K562 (cell line): ENCODE measurements around the gene LRRC4C. TPM values are rescaled to one million over a fixed set of nuclear protein-coding genes. Genes with fewer than 3 reads are reported as not detected.

Experiments
- ATAC-seq: fragments of 200-7000 bp; cut with Tn5 transposase; 3 replicates; pipeline ENCODE4 v1.9.1; 2020; ENCODE audit warnings: moderate library complexity
- BruUV-seq: library from RNA; stranded (reverse); fragments of 400-500 nt; replicated peaks from 2 replicates; lab custom pipeline; 2021; lab: Mats Ljungman, UMichigan
- CTCF ChIA-PET: fragments of 300-600 bp; formaldehyde crosslinking; extraction: SDS; loops from one replicate; lab custom pipeline; 2021; ENCODE audit warnings: low intra/inter-chr PET ratio; lab: Yijun Ruan, JAX
- POLR2A ChIA-PET: fragments of 300-600, 350-650 bp; sonication (Branson Sonifier 250); formaldehyde crosslinking; extraction: SDS; loops from one replicate; lab custom pipeline; 2021; ENCODE audit warnings: antibody characterized with exemption, inconsistent platforms; lab: Yijun Ruan, JAX
- DNase-seq, 4 experiments: peaks; one replicate each; pipeline versions ENCODE4 v3.0.0 to v3.0.0-alpha.2; 2011 to 2018; ENCODE audit warnings: low spot score in 3 of 4, mixed read lengths in 3 of 4; ENCODE audit errors: extremely low read depth in 1 of 4
- FAIRE-seq: peaks from 2 replicates; lab custom pipeline; 2011; peaks lifted over from hg19 to GRCh38; lab: Jason Lieb, UNC
- H2AFZ ChIP-seq: 2 replicates; pipeline ENCODE4 v1.6.0; 2011; ENCODE audit warnings: low read depth, low read length, control low read depth, inconsistent platforms
- H3K27ac ChIP-seq: fragments of 200-600 bp; 3 replicates; pipeline ENCODE4 v1.8.0; 2011; ENCODE audit warnings: low read depth, mild to moderate bottlenecking, control low read depth, inconsistent platforms, low read length, moderate library complexity, mixed read lengths; ENCODE audit errors: extremely low read depth
- H3K27me3 ChIP-seq, 2 experiments: fragments of 300-600 bp in 1 of 2; 2 replicates in 1 of 2; 3 replicates in 1 of 2; pipeline versions ENCODE4 v1.6.0 to v1.8.0; 2011; ENCODE audit warnings: inconsistent platforms in 2 of 2, low read length in 2 of 2, mild to moderate bottlenecking in 1 of 2, mixed read lengths in 1 of 2, moderate library complexity in 1 of 2; ENCODE audit not compliant: control insufficient read depth in 2 of 2, insufficient read depth in 2 of 2
- H3K36me3 ChIP-seq: fragments of 300-600 bp; 3 replicates; pipeline ENCODE4 v1.8.0; 2011; ENCODE audit warnings: mild to moderate bottlenecking, low read length, inconsistent platforms; ENCODE audit not compliant: control insufficient read depth, insufficient read depth
- H3K4me1 ChIP-seq, 2 experiments: fragments of 200-600 bp in 1 of 2; replicated peaks in 1 of 2; 2 replicates in 1 of 2; 3 replicates in 1 of 2; pipeline versions ENCODE4 v1.5.1 to v1.8.0; 2011; ENCODE audit warnings: inconsistent platforms in 2 of 2, low read length in 2 of 2, mild to moderate bottlenecking in 1 of 2, mixed read lengths in 1 of 2, moderate library complexity in 1 of 2; ENCODE audit not compliant: control insufficient read depth in 2 of 2, insufficient read depth in 2 of 2
- H3K4me2 ChIP-seq: 2 replicates; pipeline ENCODE4 v1.6.1; 2011; ENCODE audit warnings: low read length, control low read depth, inconsistent platforms, mixed read lengths; ENCODE audit not compliant: insufficient read depth
- H3K4me3 ChIP-seq: fragments of 200-600 bp; sonication (generic), shearing (Covaris generic); 2 replicates; pipeline ENCODE4 v1.5.1; 2016; ENCODE audit warnings: control low read depth, inconsistent platforms
- H3K79me2 ChIP-seq: fragments of 200-600 bp; 3 replicates; pipeline ENCODE4 v1.8.0; 2011; ENCODE audit warnings: low read length, inconsistent platforms; ENCODE audit not compliant: control insufficient read depth, insufficient read depth
- H3K9ac ChIP-seq, 2 experiments: 2 replicates each; pipeline versions ENCODE4 v1.6.0 to v1.6.1; 2011; ENCODE audit warnings: low read depth in 2 of 2, low read length in 2 of 2, control low read depth in 1 of 2, inconsistent platforms in 1 of 2, mild to moderate bottlenecking in 1 of 2, mixed read lengths in 1 of 2; ENCODE audit not compliant: insufficient read depth in 1 of 2
- H3K9me1 ChIP-seq: one replicate; pipeline ENCODE4 v1.6.0; 2011; ENCODE audit warnings: inconsistent platforms, mild to moderate bottlenecking, low read length, moderate library complexity; ENCODE audit not compliant: control insufficient read depth, insufficient read depth
- H3K9me3 ChIP-seq: replicated peaks from 2 replicates; pipeline ENCODE4 v1.5.1; 2011; ENCODE audit warnings: low read depth, low read length, inconsistent platforms; ENCODE audit not compliant: control insufficient read depth, insufficient read depth
- H4K20me1 ChIP-seq: replicated peaks from 2 replicates; pipeline ENCODE4 v1.6.1; 2011; ENCODE audit warnings: low read length, inconsistent platforms, mixed read lengths; ENCODE audit not compliant: control insufficient read depth, insufficient read depth
- CAMTA2 ChIP-seq: fragments of 250-450 bp; sonication (Bioruptor Pico); conservative IDR thresholded peaks from 2 replicates; pipeline ENCODE4 v1.5.1; 2022
- DEAF1 ChIP-seq: fragments of 450-650 bp; formaldehyde crosslinking; IDR thresholded peaks from 2 replicates; pipeline ENCODE4 v1.4.0; 2020; ENCODE audit warnings: mild to moderate bottlenecking, moderate library complexity
- ELF2 ChIP-seq: fragments of 250-450 bp; sonication (Bioruptor Pico); IDR thresholded peaks from 2 replicates; pipeline ENCODE4 v1.5.0; 2021; ENCODE audit warnings: mild to moderate bottlenecking
- ETV5 ChIP-seq: sonication (generic); formaldehyde crosslinking; IDR thresholded peaks from 2 replicates; pipeline ENCODE4 v1.4.0; 2020; ENCODE audit warnings: low read depth, mild to moderate bottlenecking, missing genetic modification reagents
- GTF2F1 ChIP-seq: IDR thresholded peaks from 2 replicates; pipeline ENCODE4 v1.6.1; 2011; ENCODE audit warnings: low read depth, low read length, improper control_type of control experiment
- HDAC1 ChIP-seq, 2 experiments: fragments of 450-650 bp; IDR thresholded peaks; 2 replicates each; pipeline ENCODE4 v1.6.1; 2016 to 2017; ENCODE audit warnings: inconsistent platforms in 1 of 2, mild to moderate bottlenecking in 1 of 2, moderate library complexity in 1 of 2
- HMGN3 ChIP-seq: IDR thresholded peaks from 2 replicates; pipeline ENCODE4 v1.6.1; 2011; ENCODE audit warnings: borderline replicate concordance, low read depth, mild to moderate bottlenecking, mixed read lengths, low read length; ENCODE audit not compliant: insufficient read length; ENCODE audit errors: extremely low read depth
- HNRNPUL1 ChIP-seq: fragments of 200-400 bp; formaldehyde crosslinking; IDR thresholded peaks from 2 replicates; pipeline ENCODE4 v1.6.1; 2017; ENCODE audit warnings: low read length
- JUNB ChIP-seq: fragments of 450-650 bp; formaldehyde crosslinking; conservative IDR thresholded peaks from 2 replicates; pipeline ENCODE4 v1.4.0; 2020; ENCODE audit warnings: mild to moderate bottlenecking
- KDM5B ChIP-seq: fragments of 200-600 bp; sonication (generic); IDR thresholded peaks from 2 replicates; pipeline ENCODE4 v1.6.1; 2012; ENCODE audit warnings: low read depth, mild to moderate bottlenecking, moderate library complexity, low read length, control low read depth, inconsistent platforms; ENCODE audit not compliant: insufficient replicate concordance
- MTA3 ChIP-seq: fragments of 450-650 bp; formaldehyde crosslinking; IDR thresholded peaks from 2 replicates; pipeline ENCODE4 v1.6.1; 2017; ENCODE audit warnings: mild to moderate bottlenecking, borderline replicate concordance
- POLR2B ChIP-seq: fragments of 450-650 bp; IDR thresholded peaks from 2 replicates; pipeline ENCODE4 v1.6.1; 2018; ENCODE audit warnings: low read depth; ENCODE audit not compliant: partially characterized antibody
- SMAD1 ChIP-seq: fragments of 150-350 bp; IDR thresholded peaks from 2 replicates; pipeline ENCODE4 v1.6.1; 2014; ENCODE audit warnings: low read length, low read depth; ENCODE audit not compliant: partially characterized antibody
- TRIM28 ChIP-seq: fragments of 450-650 bp; IDR thresholded peaks from 2 replicates; pipeline ENCODE4 v1.6.1; 2017
- ZBTB17 ChIP-seq: fragments of 450-650 bp; formaldehyde crosslinking; IDR thresholded peaks from 2 replicates; pipeline ENCODE4 v1.4.0; 2020; ENCODE audit warnings: mild to moderate bottlenecking
- ZNF717 ChIP-seq: fragments of 250-450 bp; sonication (Bioruptor Pico); IDR thresholded peaks from 2 replicates; pipeline ENCODE4 v1.5.0; 2021
- WGBS: fragments of 100-300 bp; shearing (Covaris generic); methylation state at CpG from one replicate; pipeline ENCODE4 v1.1.6; 2016; ENCODE audit warnings: low coverage, mixed read lengths; ENCODE audit not compliant: insufficient coverage; ENCODE audit errors: missing lambda C conversion rate; 5-methylcytosine and 5-hydroxymethylcytosine counted together
- in situ Hi-C: fragments of 300-500 bp; cut with MboI; formaldehyde crosslinking; loops from 4 replicates; pipeline ENCODE4 v1.15.0; 2018; ENCODE audit warnings: inconsistent platforms, mixed read lengths
- intact Hi-C: fragments of 100-400 bp; cut with micrococcal nuclease; formaldehyde crosslinking; loops from 2 replicates; pipeline ENCODE4 v1.14.2; 2022
- polyA plus RNA-seq, 8 experiments: library from polyadenylated mRNA; depleted of rRNA in 4 of 8; stranded (reverse) in 5 of 8; unstranded in 3 of 8; fragments of >200 nt; fragmentation: Nextera tagmentation in 2 of 8; fragmentation: Illumina TruSeq in 1 of 8; extraction: Ambion mirVana in 2 of 8; extraction: Trizol in 1 of 8; gene quantifications; 2 replicates each; pipeline versions ENCODE4 v1.2.1 to v1.2.3, GENCODE V29; 2011 to 2014; ENCODE audit warnings: inconsistent platforms in 1 of 8, missing spikeins in 1 of 8
- total RNA-seq, 7 experiments: library from RNA; depleted of rRNA in 6 of 7; stranded (reverse); fragments of >200 nt in 6 of 7; fragmentation: Illumina TruSeq in 2 of 7; extraction: Trizol in 2 of 7; gene quantifications; 2 replicates each; pipeline versions ENCODE4 v1.2.1 to v1.2.3, GENCODE V29; 2011 to 2021; ENCODE audit warnings: low replicate concordance in 1 of 7
- TF ChIP-seq, protein P1 (sequence below): fragments of 450-650 bp; IDR thresholded peaks from 2 replicates; pipeline ENCODE4 v1.6.1; 2017; ENCODE audit warnings: mild to moderate bottlenecking, moderate library complexity
- TF ChIP-seq, protein P2 (sequence below): IDR thresholded peaks from 2 replicates; pipeline ENCODE4 v1.6.1; 2012; ENCODE audit warnings: low read depth, low read length, improper control_type of control experiment, borderline replicate concordance
- TF ChIP-seq, protein P3 (sequence below): fragments of 250-450 bp; sonication (Bioruptor Pico); IDR thresholded peaks from 2 replicates; pipeline ENCODE4 v1.4.0; 2020; ENCODE audit warnings: borderline replicate concordance

Gene LRRC4C
- total and polyA plus RNA-seq, 9 of the 15 experiments (the other 6 are each of a cell fraction or from before 2014, with no cell fraction given), result not detected

- H2AFZ ChIP-seq, result no peak overlapping the region
- no TSS peak for BruUV-seq
- intact Hi-C loops (no loop called here), in situ Hi-C loops (loop anchor here (25.0 kb wide), 1 partner anchor 1829 kb away; no protein-coding TSS in a partner anchor)
- no peaks in the 10 kb centered on the region for H3K36me3 ChIP-seq
- no peaks in the 10 kb centered on the region for H3K27me3 ChIP-seq
- WGBS, result 4% methylated on average over 7 of the region's 7 CpGs
- FAIRE-seq, result no peak
- no peaks in the 10 kb centered on the region for H4K20me1 ChIP-seq
- H3K9me1 ChIP-seq, result no peaks in the 10 kb centered on the region
- no peaks in the 10 kb centered on the region for H3K9me3 ChIP-seq
- H3K9ac ChIP-seq, result no peak overlapping the region
- H3K27ac ChIP-seq, result no peak overlapping the region
- no peak overlapping the region for H3K4me2 ChIP-seq
- ChIA-PET POLR2A (no interaction called here), CTCF (no interaction called here)
- H3K4me3 ChIP-seq, result no peak overlapping the region
- DNase-seq, result no peak
- H3K4me1 ChIP-seq, result no peaks in the 10 kb centered on the region
- ATAC-seq, result no peak
- H3K79me2 ChIP-seq, result no peaks in the 10 kb centered on the region
- TF ChIP-seq ETV5 (CRISPR knock-in tag) (no peak), CAMTA2 (CRISPR knock-in tag) (no peak), SMAD1 (no peak), POLR2B (no peak), HMGN3 (no peak), HDAC1 (IDR thresholded peaks at IDR 0.05) (no peak), ZBTB17 (CRISPR knock-in tag) (no peak), JUNB (CRISPR knock-in tag) (no peak), TRIM28 (no peak), GTF2F1 (no peak), HNRNPUL1 (no peak), MTA3 (no peak), DEAF1 (CRISPR knock-in tag) (no peak), KDM5B (no peak), ZNF717 (CRISPR knock-in tag) (no peak), ELF2 (no peak)
- TF ChIP-seq, protein P1, sequence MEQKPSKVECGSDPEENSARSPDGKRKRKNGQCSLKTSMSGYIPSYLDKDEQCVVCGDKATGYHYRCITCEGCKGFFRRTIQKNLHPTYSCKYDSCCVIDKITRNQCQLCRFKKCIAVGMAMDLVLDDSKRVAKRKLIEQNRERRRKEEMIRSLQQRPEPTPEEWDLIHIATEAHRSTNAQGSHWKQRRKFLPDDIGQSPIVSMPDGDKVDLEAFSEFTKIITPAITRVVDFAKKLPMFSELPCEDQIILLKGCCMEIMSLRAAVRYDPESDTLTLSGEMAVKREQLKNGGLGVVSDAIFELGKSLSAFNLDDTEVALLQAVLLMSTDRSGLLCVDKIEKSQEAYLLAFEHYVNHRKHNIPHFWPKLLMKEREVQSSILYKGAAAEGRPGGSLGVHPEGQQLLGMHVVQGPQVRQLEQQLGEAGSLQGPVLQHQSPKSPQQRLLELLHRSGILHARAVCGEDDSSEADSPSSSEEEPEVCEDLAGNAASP, result no peak
- TF ChIP-seq, protein P2, sequence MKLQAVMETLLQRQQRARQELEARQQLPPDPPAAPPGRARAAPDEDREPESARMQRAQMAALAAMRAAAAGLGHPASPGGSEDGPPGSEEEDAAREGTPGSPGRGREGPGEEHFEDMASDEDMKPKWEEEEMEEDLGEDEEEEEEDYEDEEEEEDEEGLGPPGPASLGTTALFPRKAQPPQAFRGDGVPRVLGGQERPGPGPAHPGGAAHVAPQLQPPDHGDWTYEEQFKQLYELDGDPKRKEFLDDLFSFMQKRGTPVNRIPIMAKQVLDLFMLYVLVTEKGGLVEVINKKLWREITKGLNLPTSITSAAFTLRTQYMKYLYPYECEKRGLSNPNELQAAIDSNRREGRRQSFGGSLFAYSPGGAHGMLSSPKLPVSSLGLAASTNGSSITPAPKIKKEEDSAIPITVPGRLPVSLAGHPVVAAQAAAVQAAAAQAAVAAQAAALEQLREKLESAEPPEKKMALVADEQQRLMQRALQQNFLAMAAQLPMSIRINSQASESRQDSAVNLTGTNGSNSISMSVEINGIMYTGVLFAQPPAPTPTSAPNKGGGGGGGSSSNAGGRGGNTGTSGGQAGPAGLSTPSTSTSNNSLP, result no peak
- TF ChIP-seq, protein P3, sequence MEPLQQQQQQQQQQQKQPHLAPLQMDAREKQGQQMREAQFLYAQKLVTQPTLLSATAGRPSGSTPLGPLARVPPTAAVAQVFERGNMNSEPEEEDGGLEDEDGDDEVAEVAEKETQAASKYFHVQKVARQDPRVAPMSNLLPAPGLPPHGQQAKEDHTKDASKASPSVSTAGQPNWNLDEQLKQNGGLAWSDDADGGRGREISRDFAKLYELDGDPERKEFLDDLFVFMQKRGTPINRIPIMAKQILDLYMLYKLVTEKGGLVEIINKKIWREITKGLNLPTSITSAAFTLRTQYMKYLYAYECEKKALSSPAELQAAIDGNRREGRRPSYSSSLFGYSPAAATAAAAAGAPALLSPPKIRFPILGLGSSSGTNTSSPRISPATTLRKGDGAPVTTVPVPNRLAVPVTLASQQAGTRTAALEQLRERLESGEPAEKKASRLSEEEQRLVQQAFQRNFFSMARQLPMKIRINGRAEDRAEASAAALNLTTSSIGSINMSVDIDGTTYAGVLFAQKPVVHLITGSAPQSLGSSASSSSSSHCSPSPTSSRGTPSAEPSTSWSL (CRISPR knock-in tag), result no peak
Observed at GRCh38 chr11:41458641-41459040, 811 bp downstream of the LRRC4C start.
